ENCODE results near the gene MAGEC1.
"Not testable (repeated sequence)": the region's sequence is repeated elsewhere in the genome, so short reads cannot be mapped to it uniquely, and the experiment has no call there.

MAGEC1 gene, protein sequence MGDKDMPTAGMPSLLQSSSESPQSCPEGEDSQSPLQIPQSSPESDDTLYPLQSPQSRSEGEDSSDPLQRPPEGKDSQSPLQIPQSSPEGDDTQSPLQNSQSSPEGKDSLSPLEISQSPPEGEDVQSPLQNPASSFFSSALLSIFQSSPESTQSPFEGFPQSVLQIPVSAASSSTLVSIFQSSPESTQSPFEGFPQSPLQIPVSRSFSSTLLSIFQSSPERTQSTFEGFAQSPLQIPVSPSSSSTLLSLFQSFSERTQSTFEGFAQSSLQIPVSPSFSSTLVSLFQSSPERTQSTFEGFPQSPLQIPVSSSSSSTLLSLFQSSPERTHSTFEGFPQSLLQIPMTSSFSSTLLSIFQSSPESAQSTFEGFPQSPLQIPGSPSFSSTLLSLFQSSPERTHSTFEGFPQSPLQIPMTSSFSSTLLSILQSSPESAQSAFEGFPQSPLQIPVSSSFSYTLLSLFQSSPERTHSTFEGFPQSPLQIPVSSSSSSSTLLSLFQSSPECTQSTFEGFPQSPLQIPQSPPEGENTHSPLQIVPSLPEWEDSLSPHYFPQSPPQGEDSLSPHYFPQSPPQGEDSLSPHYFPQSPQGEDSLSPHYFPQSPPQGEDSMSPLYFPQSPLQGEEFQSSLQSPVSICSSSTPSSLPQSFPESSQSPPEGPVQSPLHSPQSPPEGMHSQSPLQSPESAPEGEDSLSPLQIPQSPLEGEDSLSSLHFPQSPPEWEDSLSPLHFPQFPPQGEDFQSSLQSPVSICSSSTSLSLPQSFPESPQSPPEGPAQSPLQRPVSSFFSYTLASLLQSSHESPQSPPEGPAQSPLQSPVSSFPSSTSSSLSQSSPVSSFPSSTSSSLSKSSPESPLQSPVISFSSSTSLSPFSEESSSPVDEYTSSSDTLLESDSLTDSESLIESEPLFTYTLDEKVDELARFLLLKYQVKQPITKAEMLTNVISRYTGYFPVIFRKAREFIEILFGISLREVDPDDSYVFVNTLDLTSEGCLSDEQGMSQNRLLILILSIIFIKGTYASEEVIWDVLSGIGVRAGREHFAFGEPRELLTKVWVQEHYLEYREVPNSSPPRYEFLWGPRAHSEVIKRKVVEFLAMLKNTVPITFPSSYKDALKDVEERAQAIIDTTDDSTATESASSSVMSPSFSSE
- 0 to 0.25 (median 0) reads per million in 18 experiments for total RNA-seq

DNA sequence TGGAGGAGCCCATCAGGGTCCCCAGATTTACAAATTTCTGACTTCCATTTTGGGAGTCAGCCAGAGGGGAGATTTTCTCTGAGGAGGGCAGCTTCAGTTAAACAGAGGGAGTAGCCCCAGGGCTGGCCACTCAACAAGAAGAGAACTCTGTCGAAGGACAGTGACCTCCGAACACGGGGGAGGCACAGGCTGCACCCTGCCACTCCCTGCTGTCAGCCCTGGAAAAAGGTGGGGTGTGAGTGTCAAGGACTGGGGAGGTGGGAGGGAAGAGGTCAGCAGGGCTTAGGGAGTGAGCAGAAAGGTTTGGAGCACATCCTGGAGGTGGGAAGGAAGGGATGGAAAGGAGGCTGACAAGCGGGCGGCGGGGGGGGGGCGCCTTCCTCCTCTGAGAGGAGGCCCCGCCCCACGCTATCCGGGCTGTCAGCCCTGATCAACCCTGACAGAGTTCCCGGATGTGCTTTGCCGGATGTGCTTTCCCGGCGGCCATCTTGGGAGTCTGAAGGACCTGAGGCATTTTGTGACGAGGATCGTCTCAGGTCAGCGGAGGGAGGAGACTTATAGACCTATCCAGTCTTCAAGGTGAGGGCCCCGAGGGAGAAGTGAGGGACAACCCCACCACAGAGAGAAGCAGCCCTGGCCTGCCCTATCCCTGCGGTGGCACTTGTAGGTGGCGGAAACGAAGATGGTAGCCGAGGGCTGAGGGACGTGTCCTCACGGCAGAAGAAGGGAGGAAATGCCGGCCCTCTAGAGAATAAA is at the start of gene MAGEC1:
TSS of gene MAGEC1 (plus strand) at position 495 of the 756 bp plus-strand sequence. CDS start 1,179 bp downstream, outside the sequence.
- DNase-seq = no peak

DNA sequence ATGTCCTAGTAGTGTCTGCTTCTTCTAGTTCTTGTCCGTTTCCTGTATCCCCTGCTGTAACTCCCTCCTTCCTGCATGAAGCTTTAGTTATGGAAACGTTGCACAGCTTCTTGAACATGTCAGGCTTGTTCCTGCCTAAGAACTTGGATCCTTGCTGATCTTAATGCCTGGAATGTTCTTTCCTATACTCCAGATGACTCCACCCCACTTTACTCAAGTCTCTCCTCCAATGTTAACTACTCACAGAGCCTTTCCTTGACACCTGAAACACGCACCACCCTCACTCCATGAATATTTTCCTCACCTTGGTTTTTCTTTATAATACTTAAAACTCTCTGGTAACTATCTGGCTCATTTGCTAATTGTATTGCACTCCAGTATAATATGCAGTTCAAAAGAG is 46.2 kb upstream of the MAGEC1 start:
- no peak for DNase-seq

DNA sequence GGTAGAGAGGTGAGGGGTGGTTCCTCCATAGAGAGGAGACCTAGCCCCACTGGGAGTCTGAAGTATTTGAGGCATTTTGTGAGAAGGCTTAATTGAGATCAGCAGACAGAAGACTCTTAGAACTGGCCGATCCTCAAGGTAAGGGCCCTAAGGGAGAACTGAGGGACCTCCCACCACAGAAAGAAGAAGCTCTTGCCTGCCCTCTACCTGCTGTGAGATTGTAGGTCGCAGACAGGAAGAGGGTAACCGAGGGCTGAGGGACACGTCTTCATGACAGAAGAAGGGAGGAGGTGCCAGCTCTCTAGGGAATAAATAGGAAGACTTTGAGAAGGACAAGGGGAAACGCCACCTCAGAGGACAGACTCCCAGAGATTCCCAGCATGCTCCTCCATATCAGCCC is 24.1 kb upstream of the MAGEC1 start:
- DNase-seq = no peak

DNA sequence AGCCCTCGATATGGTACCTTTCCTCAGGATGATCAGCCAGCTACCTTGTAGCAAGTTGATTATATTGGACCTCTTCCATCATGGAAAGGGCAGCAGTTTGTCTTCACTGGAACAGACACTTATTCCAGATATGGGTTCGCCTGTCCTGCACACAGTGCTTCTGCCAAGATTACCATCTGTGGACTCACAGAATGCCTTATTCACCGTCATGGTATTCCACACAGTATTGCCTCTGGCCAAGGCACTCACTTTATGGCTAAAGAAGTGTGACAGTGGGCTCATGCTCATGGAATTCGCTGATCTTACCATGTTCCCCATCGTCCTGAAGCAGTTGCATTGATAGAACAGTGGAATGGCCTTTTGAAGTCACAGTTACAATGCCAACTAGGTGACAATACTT is 14.9 kb upstream of the MAGEC1 start:
- not testable (repeated sequence) for DNase-seq

DNA sequence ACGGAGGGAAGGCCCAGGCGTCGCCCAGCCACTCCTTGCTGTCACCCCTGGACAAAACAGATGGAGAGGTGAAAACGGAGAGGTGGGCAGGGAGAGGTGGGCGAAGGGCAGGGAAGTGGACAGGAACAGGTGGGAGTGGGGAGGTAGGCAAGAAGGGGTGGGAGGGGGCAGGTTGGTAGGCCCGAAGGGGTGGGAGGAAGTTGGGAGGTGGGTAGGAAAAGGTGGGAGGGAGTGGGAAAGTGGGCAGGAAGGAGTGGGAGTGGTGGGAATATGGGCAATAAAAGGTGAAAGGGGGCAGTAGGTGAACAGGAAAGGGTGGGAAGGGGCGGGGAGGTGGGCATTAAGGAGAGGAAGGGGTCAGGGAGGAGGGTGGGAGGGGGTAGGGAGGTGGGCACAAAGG is 9.0 kb upstream of the MAGEC1 start:
- DNase-seq = no peak

DNA sequence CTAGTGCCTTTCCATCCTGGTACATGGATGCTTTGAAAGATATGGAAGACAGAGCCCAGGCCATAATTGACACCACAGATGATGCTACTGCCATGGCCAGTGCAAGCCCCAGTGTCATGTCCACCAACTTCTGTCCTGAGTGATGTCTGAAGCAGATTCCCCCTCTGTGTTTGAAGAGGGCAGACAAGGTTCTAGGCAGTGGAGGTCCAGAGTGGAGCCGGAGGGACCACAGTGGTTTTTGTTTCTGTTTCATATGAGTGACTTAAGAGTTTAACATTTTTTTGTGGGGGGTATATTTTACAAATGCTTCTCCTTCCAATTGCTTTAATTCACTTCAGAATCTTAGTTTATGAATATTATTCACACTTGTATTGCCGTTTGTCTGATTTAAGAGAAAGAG is 6.0 kb upstream of the MAGEC1 start:
- DNase-seq = no peak

DNA sequence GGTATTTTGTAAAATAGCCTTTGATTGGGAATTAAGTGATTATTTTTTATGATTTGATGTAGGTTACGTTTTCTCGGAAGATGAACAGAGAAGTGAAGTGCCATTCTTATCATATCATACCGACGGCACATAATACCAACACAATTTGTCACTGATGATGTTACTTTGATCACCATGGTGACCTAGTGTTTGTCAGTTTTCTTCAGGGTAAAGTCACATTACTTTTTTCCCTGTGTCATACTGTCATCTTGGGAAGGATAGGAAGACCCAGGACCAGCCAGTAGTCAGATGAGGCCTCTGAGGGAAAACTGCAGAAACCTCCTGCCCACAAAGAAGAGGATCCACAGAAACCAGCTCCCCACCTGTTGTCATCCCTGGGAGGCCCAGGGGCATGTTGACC is 1.3 kb upstream of the MAGEC1 start:
- no peak for DNase-seq

DNA sequence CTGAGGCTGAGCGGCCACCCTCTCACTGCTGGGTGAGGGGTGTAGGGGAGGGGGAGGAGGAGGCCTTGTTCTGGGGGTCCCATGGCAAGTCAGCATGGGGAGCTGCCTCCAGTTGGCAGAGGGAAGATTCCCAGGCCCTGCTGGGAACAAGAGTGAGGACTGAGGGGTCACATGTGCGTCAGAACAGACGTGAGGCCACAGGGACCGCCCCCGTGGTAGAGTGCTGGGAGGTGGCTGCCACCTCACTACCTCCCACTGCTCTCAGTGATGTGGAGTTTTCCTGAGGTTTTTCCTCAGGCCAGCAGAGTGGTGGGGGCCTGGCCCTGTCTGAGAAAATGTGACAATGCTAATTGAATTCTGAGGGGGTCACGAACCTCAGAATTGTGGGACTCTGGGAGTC is 568 bp downstream of the MAGEC1 start:
- no peak for DNase-seq

DNA sequence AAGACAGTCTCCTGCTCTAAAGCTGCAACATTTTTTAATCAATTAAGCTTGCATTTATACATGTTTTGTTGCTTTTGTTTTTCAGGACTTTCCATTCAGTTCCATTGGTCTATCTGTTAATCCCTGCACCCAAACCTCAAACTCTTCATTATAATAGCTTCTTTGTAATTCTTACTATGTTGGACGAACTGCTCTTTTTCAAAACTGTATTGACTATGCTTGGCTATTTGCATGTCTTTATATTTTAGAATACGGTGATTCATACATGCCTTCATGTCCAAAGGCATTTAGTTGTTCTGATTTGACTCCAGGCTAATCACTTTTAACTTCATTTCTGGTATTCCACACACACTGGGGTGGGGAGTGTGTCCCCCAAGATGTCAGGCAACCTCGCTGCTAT is 14.1 kb downstream of the MAGEC1 start:
- DNase-seq = no peak

DNA sequence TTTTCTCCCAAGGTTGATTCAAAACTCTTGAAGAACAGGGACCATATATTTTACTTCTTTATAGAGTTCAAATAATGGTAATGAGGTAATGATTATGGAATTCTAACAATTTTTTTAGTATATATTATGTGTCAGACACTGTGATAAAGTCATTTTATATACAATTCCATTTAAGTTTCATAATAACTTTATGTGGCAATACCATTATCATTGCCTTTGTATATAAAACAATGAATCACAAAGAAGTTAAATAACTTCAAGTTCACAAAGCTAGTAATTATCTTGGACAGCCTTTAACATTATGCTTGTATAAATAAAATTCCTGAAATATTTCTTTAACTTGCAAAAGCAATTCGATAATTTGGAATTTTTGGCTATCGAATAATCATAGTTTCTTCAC is 20.6 kb downstream of the MAGEC1 start:
- DNase-seq = no peak

DNA sequence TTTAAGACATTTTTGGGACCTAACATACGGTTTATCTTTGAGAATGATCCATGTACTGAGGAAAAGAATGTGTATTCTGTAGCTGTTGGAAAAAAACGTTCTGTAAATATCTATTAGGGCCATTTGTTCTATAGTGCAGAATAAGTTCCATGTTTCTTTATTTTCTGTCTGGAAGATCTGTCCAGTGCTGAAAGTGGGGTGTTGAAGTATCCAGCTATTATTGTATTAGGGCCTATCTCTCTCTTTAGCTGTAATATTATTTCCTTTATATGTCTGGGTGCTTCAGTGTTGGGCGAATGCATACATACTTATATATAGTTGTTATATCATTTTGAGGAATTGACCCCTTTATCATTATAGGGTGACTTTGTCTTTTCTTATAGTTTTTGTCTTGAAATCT is 24.7 kb downstream of the MAGEC1 start:
- no peak for DNase-seq

DNA sequence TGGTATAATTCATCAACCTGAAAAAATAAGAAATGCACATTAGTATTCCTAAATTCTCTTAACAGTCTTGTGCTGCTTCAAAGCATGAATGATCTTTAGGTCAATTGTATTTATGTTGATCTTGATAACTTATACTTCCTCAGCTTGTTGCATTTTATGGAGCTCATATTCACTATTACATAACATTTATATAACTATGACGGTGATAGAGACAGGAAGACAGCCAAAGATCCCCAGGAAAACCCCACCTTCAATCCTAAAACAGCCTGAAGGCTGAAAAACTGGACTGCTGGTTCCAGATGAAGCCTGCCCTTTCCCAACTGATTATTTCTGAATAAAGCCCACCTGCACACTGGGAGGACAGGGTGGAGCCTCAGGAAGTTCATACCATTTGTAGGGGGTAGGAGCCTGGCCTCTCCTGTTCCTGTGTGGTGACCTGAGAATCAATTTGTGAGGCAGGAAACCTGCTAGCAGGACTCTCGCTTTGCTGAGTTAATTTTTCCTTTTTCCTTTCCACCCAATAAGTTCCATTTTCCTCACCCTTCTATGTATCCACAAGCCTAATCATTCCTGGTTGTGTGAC is 30.5 kb downstream of the MAGEC1 start:
- no peak for DNase-seq

DNA sequence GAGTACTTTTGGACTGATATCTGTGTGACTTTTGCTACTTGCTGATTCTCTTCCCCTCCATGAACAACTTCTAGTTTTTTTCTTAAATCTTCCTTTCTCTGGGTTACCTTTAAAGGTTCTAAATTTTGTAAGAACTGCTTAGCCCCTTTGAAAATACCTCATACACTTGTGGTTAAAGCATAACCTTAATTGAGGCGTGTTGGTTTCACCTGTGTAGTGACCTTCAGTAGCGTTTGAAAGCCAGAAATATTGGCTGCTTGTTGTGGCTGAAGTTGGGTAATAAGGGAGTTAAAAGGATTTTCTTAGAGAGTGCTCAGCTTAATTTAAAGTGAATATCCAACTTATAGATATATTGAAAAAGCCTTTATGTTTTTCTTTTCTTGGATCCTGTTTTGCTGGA is 32.0 kb downstream of the MAGEC1 start:
- DNase-seq = no peak

DNA sequence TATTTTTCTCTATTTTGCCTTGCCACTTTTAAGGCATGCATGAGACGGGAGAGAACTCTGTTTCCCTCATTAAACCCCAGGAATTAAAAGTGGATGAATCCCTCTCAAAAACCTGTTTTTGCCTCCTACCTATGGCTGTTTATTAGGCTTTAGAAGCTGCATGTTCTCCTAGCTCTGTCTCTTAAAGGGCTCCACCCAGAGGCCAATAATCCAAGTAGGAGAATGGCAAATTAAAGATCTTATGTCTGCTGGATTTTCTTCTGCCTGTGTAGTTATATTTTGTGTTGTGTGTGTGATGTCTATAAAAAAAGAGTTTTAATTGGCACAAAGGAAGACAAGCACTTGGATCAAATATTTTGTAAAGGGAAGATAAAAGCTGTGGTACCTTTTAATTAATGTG is 32.4 kb downstream of the MAGEC1 start:
- DNase-seq = no peak

DNA sequence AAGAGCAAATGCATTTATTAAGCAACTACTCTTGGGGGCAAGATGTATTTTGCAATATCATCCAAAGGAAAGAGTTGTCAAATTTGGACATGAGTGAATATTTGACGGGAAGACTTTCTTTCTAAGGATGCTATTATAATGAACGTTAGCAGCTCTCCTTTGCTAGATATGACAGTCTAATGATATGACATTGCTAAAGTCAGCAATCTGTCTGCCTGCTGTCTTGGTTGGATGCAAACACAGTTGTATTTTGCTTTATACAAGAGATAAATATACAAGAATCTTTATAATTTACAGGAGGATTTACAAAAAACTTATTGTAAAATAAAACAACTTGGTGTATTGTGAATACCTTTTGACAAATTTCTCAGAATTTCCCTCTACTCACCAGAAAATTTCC is 37.5 kb downstream of the MAGEC1 start:
- DNase-seq = no peak

DNA sequence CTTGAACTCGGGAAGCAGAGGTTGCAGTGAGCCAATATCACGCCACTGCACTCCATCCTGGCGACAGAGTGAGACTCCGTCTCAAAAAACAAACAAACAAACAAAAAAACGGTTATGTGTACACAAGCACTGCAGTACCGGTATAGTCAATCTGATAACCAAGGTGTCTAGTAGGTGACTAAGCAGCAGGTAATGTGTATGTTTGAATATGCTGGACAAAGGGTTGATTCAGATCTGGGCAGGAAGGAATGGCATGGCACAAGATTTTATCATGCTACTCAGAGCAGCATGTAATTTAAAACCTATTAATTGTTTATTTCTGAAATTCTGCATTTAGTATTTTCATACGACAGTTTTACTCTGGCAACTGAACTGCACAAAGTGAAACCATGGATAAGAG is 41.7 kb downstream of the MAGEC1 start:
- DNase-seq = no peak

DNA sequence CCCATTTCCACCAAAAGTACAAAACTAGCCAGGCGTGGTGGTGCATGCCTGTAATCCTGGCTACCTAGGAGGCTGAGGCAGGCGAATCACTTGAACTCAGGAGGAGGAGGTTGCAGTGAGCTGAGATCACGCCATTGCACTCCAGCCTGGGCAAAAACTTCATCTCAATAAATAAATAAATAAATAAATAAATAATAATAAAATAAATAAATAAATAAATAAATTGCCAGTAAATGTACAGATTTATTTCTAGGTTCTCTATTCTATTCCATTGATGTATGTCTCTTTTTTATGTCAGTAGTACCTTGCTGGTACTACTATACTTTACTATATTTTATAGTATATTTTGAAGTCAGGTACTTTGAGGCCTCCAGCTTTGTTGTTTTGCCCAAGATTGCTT is 43.7 kb downstream of the MAGEC1 start:
- no peak for DNase-seq

DNA sequence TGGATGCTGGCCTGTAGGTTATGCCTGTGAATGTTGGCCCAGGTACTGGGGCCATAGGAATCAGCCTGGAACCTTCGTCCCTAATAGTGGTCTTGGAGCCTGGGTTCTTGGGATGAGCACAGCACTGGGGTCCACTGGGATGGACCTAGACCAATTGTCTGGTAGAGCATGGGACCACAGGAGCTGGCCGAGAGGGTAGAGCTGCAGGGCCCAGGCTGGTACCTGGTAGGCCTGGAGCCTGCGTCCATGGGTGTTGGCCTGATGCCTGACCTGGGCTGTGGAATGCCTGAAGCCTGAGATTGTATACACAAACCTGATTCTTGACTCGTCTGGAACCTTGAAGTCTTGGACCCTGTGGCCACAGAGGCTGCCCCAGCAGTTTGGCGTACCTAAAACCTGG is 48.9 kb downstream of the MAGEC1 start:
- DNase-seq = no peak

DNA sequence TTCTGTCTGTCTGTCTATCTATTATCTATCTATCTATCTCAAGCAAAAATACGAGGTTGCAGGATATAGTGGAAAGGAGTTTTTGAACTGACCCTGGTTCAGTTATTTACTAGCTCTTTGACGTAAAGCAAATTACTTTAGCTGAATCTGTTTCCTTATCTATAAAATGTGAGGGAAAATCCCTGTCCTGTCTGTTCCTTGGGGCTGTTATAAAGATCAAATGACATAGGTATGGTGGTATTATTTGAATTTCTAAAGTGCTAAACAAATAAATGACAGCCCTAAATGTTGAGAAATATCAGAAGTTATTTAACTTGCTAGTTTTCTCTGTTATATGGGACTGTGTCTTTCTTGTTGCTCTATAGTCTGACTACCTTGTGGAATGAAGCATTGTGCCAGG is 55.0 kb downstream of the MAGEC1 start:
- no peak for DNase-seq
